ENCODE results near the gene VN1R5.
"Not testable (repeated sequence)": the region's sequence is repeated elsewhere in the genome, so short reads cannot be mapped to it uniquely, and the experiment has no call there.

VN1R5 gene

GRCh38 chr1:247255772-247256171 is at the start of gene VN1R5:
TSS of gene VN1R5 (plus strand) at chr1:247256072.
- DNase-seq (ENCODE audit: low read depth), result not testable (repeated sequence)

- peak; percentile 14 for DNase-seq (ENCODE audit: low read depth)
These were observed 46.5 kb upstream of the VN1R5 start for GRCh38 chr1:247209396-247209795.

- DNase-seq (ENCODE audit: low read depth), result no peak
These were observed 45.9 kb upstream of the VN1R5 start for GRCh38 chr1:247210062-247210375.

- DNase-seq (ENCODE audit: low read depth), result peak; percentile 79
These were observed 45.3 kb upstream of the VN1R5 start for GRCh38 chr1:247210376-247211117.

GRCh38 chr1:247211339-247211738 is 44.5 kb upstream of the VN1R5 start:
- DNase-seq (ENCODE audit: low read depth), result no peak

- DNase-seq (ENCODE audit: low read depth), result no peak
These were observed 43.9 kb upstream of the VN1R5 start for GRCh38 chr1:247212012-247212411.

GRCh38 chr1:247212627-247213617 is 43.0 kb upstream of the VN1R5 start:
- DNase-seq (ENCODE audit: low read depth), result peak; percentile 58

GRCh38 chr1:247216261-247216660 is 39.6 kb upstream of the VN1R5 start:
- DNase-seq (ENCODE audit: low read depth), result no peak

GRCh38 chr1:247218121-247218651 is 37.7 kb upstream of the VN1R5 start:
- DNase-seq (ENCODE audit: low read depth), result no peak

GRCh38 chr1:247220280-247220679 is 35.6 kb upstream of the VN1R5 start:
- DNase-seq (ENCODE audit: low read depth), result not testable (repeated sequence)

GRCh38 chr1:247222840-247223239 is 33.0 kb upstream of the VN1R5 start:
- DNase-seq (ENCODE audit: low read depth), result no peak

- DNase-seq (ENCODE audit: low read depth), result no peak
These were observed 31.1 kb upstream of the VN1R5 start for GRCh38 chr1:247224822-247225221.

GRCh38 chr1:247228133-247228532 is 27.7 kb upstream of the VN1R5 start:
- DNase-seq (ENCODE audit: low read depth), result peak; percentile 57

- DNase-seq (ENCODE audit: low read depth), result no peak
These were observed 14.2 kb upstream of the VN1R5 start for GRCh38 chr1:247241691-247242090.

GRCh38 chr1:247243524-247244137 is 12.2 kb upstream of the VN1R5 start:
- no peak for DNase-seq (ENCODE audit: low read depth)

- no peak for DNase-seq (ENCODE audit: low read depth)
These were observed 9.4 kb upstream of the VN1R5 start for GRCh38 chr1:247246325-247247115.

- no peak for DNase-seq (ENCODE audit: low read depth)
These were observed 8.3 kb upstream of the VN1R5 start for GRCh38 chr1:247247568-247247967.

GRCh38 chr1:247266053-247266452 is 10.2 kb downstream of the VN1R5 start:
- peak; percentile 57 for DNase-seq (ENCODE audit: low read depth)

GRCh38 chr1:247268390-247269045 is 12.6 kb downstream of the VN1R5 start:
- peak; percentile 44 for DNase-seq (ENCODE audit: low read depth)

- DNase-seq (ENCODE audit: low read depth), result no peak
These were observed 13.3 kb downstream of the VN1R5 start for GRCh38 chr1:247269133-247269532.

- no peak for DNase-seq (ENCODE audit: low read depth)
These were observed 14.1 kb downstream of the VN1R5 start for GRCh38 chr1:247270003-247270402.
